Liver (tissue), 3 donors: ENCODE measurements around the gene PELI1.
"Not testable (repeated sequence)": the region's sequence is repeated elsewhere in the genome, so short reads cannot be mapped to it uniquely, and the experiment has no call there.

Source experiments
- FOXA1 ChIP-seq: IDR thresholded peaks from 2 replicates; pipeline ENCODE4 v1.6.1; 2016; ENCODE audit warnings: antibody characterized with exemption
- RAD21 ChIP-seq, 2 donors: IDR thresholded peaks; 2 replicates each; pipeline ENCODE4 v1.6.1; 2016; ENCODE audit warnings: antibody characterized with exemption in 2 of 2, mild to moderate bottlenecking in 2 of 2
- TAF1 ChIP-seq: conservative IDR thresholded peaks from 2 replicates; pipeline ENCODE4 v1.6.1; 2016; ENCODE audit warnings: antibody characterized with exemption, mild to moderate bottlenecking
- TF ChIP-seq, protein P1 (sequence below): fragments of 150-350 bp; IDR thresholded peaks from 2 replicates; pipeline ENCODE4 v1.5.1; 2017; ENCODE audit warnings: improper control_type of control experiment, low read depth, low read length; ENCODE audit not compliant: missing input control
- TF ChIP-seq, protein P2 (sequence below): IDR thresholded peaks from 2 replicates; pipeline ENCODE4 v1.6.1; 2016; ENCODE audit warnings: antibody characterized with exemption
- donor health status: healthy.
- donor health status: healthy.

DNA sequence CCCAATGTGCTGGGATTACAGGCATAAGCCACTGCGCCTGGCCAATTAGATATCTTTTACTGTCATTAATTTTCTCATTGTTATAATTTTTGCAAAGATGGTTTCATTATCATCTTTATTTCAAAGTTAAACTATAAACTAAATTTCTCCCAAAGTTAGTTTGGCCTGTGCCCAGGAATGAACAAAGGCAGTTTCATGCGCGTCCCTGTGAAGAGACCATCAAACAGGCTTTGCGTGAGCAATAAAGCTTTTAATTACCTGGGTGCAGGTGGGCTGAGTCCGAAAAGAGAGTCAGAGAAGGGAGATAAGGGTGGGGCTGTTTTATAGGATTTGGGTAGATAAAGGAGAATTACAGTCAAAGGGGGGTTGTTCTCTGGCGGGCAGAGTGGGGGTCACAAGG, 69.6 kb downstream of the PELI1 start:
- TF ChIP-seq, protein P1, sequence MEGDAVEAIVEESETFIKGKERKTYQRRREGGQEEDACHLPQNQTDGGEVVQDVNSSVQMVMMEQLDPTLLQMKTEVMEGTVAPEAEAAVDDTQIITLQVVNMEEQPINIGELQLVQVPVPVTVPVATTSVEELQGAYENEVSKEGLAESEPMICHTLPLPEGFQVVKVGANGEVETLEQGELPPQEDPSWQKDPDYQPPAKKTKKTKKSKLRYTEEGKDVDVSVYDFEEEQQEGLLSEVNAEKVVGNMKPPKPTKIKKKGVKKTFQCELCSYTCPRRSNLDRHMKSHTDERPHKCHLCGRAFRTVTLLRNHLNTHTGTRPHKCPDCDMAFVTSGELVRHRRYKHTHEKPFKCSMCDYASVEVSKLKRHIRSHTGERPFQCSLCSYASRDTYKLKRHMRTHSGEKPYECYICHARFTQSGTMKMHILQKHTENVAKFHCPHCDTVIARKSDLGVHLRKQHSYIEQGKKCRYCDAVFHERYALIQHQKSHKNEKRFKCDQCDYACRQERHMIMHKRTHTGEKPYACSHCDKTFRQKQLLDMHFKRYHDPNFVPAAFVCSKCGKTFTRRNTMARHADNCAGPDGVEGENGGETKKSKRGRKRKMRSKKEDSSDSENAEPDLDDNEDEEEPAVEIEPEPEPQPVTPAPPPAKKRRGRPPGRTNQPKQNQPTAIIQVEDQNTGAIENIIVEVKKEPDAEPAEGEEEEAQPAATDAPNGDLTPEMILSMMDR, result not testable (repeated sequence)
- TF ChIP-seq FOXA1; RAD21 (IDR thresholded peaks at IDR 0.05); TAF1: not testable (repeated sequence)
- TF ChIP-seq, protein P2, sequence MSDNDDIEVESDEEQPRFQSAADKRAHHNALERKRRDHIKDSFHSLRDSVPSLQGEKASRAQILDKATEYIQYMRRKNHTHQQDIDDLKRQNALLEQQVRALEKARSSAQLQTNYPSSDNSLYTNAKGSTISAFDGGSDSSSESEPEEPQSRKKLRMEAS, result not testable (repeated sequence)
